ENCODE measurements around the gene CAMK2D. TPM values are rescaled to one million over a fixed set of nuclear protein-coding genes. Genes with fewer than 3 reads are reported as not detected.

CAMK2D gene
- total RNA-seq, 1 experiment from 2014 or later = 29.5 TPM

- intact Hi-C loops (cut with micrococcal nuclease; ENCODE audit: unreplicated experiment) (no loop called here), in situ Hi-C loops (cut with HindIII; ENCODE audit: low pct_unique_long_range_greater_than_20kb, low sequenced_read_pairs) (no loop called here)
- DNase-seq (ENCODE audit: low read depth, low spot score) = no peak
- no peak for ATAC-seq
- Histone ChIP-seq H3K27ac (ENCODE audit: low read length) (no peak overlapping the region), H3K9me3 (ENCODE audit: control insufficient read depth, insufficient read depth, low read depth, low read length) (no peaks in the 10 kb centered on the region), H3K36me3 (ENCODE audit: control insufficient read depth, insufficient read depth, low read length) (peaks cover 3% of the 10 kb centered on the region; the same call in 1 of the 2 replicates), H3K4me3 (ENCODE audit: low read depth in 2 of 2, low read length in 2 of 2) (no peak overlapping the region), H3K27me3 (ENCODE audit: control insufficient read depth, insufficient read depth, low read length) (no peaks in the 10 kb centered on the region), H3K4me1 (ENCODE audit: control insufficient read depth, insufficient read depth, low read length) (no peaks in the 10 kb centered on the region)
- POLR2A ChIA-PET = no interaction called here
- no TSS peak for BruUV-seq (replicated peaks)
- CTCF ChIA-PET = no interaction called here
- TF ChIP-seq SIN3A (IDR thresholded peaks at IDR 0.05; ENCODE audit: borderline replicate concordance, insufficient read depth, low read depth, low read length) (no peak), REST (IDR thresholded peaks at IDR 0.05; ENCODE audit: insufficient read depth in 1 of 2, low read depth in 2 of 2, low read length in 1 of 2) (no peak), POLR2AphosphoS5 (IDR thresholded peaks at IDR 0.05; ENCODE audit: low read depth, low read length) (no peak), CTCF (IDR thresholded peaks at IDR 0.05) (no peak), TCF7L2 (IDR thresholded peaks at IDR 0.05; ENCODE audit: low read depth, low read length) (no peak)
Measured at GRCh38 chr4:113750734-113751133, 10.8 kb downstream of the CAMK2D start.

GRCh38 chr4:113750296-113750695 lies 11.2 kb downstream of the CAMK2D start:
- no TSS peak for BruUV-seq (replicated peaks)
- no peaks in the 10 kb centered on the region for H3K9me3 ChIP-seq (ENCODE audit: control insufficient read depth, insufficient read depth, low read depth, low read length)
- H3K4me3 ChIP-seq (ENCODE audit: low read depth in 2 of 2, low read length in 2 of 2) = no peak overlapping the region
- peaks cover 3% of the 10 kb centered on the region; the same call in 1 of the 2 replicates for H3K36me3 ChIP-seq (ENCODE audit: control insufficient read depth, insufficient read depth, low read length)
- TF ChIP-seq TCF7L2 (IDR thresholded peaks at IDR 0.05; ENCODE audit: low read depth, low read length) (no peak), CTCF (IDR thresholded peaks at IDR 0.05) (no peak), REST (IDR thresholded peaks at IDR 0.05; ENCODE audit: insufficient read depth in 1 of 2, low read depth in 2 of 2, low read length in 1 of 2) (no peak), SIN3A (IDR thresholded peaks at IDR 0.05; ENCODE audit: borderline replicate concordance, insufficient read depth, low read depth, low read length) (no peak), POLR2AphosphoS5 (IDR thresholded peaks at IDR 0.05; ENCODE audit: low read depth, low read length) (no peak)
- in situ Hi-C loops (cut with HindIII; ENCODE audit: low pct_unique_long_range_greater_than_20kb, low sequenced_read_pairs) (no loop called here), intact Hi-C loops (cut with micrococcal nuclease; ENCODE audit: unreplicated experiment) (no loop called here)
- ATAC-seq = no peak
- H3K27ac ChIP-seq (ENCODE audit: low read length) = no peak overlapping the region
- H3K4me1 ChIP-seq (ENCODE audit: control insufficient read depth, insufficient read depth, low read length) = no peaks in the 10 kb centered on the region
- POLR2A ChIA-PET = no interaction called here
- CTCF ChIA-PET = no interaction called here
- H3K27me3 ChIP-seq (ENCODE audit: control insufficient read depth, insufficient read depth, low read length) = no peaks in the 10 kb centered on the region
- DNase-seq (ENCODE audit: low read depth, low spot score) = no peak
